NCI-H2171 treated with DMSO at 0.1 percent for 48 hours (cell line): ENCODE data around the gene FAM131A.

Experiments used
- DNase-seq: peaks from one replicate; lab custom pipeline; 2025; lab: John Stamatoyannopoulos, UW

FAM131A gene

DNA sequence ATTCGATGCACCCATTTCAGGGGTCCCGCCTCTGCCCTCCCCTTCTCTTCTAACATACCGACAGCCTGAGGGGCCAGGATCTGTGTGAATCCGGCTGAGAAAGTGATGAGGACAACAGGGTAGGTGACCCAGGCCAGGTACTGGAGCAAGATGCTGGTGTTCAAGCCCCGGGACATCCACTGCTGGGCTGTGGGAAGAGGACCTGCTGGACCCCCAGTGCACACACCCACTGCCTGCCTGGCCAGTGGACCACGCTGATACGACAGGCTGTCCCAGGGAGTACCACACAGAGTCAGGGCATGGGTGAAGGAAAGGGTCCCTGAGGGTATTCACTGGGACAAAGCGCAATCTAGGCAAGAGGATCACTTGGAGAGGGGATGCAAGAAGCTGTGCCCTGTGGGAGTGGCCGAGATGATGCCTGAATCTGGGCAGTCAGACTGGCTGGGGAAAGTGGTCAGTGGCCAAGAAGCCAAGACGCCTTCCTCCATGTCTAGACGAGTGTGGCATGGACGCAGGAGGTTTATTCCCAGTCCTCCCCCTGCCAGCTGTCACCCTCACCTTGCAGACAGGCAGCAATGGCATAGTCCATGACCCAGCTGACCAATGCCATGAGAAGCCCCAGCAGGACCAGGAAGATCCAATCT lies 20.8 kb downstream of the FAM131A start:
- no peak for DNase-seq

- no peak for DNase-seq
Observed at GRCh38 chr3:184358921-184359350, 21.5 kb downstream of the FAM131A start.

DNA sequence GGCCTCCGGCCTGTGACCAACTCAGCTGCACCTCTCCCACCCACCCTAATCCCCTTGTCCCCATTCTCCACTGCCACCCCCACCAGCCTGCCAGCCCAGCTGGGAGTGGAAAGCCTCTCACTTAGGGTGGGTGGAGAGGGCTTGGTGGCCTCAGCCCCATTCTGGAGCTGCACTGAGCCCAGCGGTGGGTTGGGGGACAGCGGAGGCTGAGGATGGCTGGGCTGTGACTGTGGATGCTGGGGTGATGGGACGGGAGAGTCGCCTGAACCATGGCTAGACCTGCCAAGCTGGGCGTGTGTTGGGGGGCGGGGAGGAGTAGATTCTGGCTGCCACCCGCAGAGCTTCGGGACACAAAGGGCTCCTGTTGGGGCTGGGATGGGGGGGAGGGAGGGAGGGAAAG lies 22.2 kb downstream of the FAM131A start:
- DNase-seq = no peak

- no peak for DNase-seq
Observed at GRCh38 chr3:184360070-184360928, 22.9 kb downstream of the FAM131A start.

- peak; percentile 46 for DNase-seq
Observed at GRCh38 chr3:184360929-184361531, 23.6 kb downstream of the FAM131A start.

DNA sequence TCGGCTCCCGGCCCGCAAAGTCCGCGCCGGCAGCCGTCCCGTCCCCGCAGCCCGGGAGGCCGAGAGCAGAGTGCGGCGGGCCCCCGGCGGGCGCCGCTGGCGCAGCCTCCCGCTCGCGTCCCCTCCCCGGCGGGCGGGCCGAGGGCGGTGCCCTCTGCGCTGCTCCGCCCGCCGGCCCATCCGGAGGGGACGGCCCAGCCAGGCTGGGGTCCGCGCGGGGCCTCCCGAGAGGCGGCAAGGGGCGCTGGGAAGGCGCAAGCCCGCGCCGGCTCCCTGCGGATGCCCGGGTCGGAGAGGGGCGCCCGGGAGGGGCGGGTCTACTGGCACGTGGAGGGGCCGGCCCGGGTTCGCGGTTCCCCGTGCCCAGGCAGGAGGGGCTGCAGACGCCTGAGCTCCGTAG lies 24.1 kb downstream of the FAM131A start, which contains the start of the genes CLCN2 and POLR2H:
CLCN2 (minus strand) TSS at position 74 of the 400 bp plus-strand sequence. CDS start 126 bp downstream, outside the sequence.
POLR2H (plus strand) TSS at position 179 of the 400 bp plus-strand sequence. CDS start 1,783 bp downstream, outside the sequence.
- DNase-seq = peak; percentile 63

- peak; percentile 73 for DNase-seq
Observed at GRCh38 chr3:184361932-184362667, 24.7 kb downstream of the FAM131A start.

DNA sequence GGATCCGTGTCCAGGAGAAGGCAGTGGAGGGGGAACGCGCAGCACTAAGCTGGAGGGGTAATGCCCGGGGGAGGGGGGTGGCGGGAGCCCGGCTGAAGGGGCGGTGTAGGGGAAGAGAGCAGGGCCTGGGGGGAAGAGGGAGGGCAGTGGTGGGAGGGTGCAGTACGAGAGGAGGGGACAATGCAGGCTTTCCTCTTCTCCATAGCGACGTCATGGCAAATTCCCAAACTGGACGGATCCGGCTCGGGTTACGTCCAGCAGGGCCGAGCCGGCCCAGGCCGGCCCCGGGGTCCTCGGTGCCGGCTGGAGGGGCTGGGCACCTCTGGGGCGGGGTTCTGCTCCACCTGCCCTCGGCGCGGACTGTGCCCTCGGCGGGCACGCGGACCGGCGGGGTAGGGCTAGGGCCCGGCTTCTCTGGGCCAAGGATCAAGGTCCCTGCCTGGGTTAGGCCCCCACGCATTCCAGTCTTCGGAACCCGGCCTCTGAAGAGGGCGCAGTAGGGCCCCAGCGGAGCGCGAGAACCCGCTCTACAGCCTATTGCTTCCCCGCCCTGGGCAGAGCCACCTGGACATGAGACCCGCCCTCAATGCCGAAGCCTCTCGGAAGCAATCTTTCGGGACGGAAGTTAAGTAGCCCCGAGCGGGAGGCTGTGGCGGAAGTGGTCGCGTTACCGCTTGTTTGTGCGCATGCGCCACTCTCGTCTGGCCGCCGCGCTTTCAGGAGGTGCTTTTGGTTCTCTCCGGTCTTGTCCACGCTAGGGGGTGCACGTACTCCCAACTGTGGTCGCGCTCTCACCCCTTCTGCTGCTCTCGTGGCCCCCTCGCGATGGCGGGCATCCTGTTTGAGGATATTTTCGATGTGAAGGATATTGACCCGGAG lies 25.5 kb downstream of the FAM131A start:
- DNase-seq = peak; percentile 98

GRCh38 chr3:184366619-184367289 lies 29.4 kb downstream of the FAM131A start:
- no peak for DNase-seq

DNA sequence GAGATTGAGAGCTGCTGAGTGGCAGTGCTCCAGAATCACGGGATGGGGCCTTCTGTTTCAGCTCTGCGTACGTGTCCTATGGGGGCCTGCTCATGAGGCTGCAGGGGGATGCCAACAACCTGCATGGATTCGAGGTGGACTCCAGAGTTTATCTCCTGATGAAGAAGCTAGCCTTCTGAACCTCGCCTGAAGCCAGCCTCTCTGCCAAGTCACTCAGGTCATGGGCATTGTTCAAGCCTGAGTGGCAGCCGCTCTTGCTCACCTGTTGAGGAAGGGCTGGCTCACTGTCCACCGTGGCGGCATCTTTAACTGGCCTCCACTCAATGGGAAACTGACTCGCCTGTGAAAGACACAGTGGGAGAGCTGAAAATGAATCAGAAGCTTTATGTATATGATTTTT lies 30.7 kb downstream of the FAM131A start:
- no peak for DNase-seq

DNA sequence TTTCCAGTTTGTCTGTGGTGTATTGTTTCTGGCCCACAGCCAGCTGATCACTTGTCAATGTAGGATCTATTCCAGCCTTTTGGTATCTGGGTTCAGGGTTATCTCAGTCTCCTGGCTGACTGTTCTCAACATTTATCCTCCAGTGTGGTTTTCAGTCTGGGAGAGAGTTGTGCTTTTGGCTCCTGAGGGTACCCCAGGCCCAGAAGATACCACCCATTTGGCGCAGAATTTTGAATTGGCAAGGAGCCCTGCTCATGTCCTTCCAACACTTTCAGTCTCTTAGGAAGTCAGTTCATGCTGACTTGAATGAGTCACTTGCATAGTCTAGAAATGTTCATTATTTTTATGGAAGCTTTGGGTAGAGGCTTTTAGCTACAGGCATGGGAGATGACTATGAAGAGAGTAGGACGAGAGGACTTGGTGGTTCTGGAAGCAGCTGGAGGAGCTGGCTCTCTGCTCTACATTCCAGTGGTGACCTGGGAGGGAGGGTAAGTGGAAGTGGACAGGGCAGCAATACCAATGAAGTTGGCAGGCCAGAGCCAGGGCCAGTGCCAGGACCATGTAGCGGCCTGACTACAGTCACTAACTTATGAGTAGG lies 31.3 kb downstream of the FAM131A start:
- DNase-seq = no peak

DNA sequence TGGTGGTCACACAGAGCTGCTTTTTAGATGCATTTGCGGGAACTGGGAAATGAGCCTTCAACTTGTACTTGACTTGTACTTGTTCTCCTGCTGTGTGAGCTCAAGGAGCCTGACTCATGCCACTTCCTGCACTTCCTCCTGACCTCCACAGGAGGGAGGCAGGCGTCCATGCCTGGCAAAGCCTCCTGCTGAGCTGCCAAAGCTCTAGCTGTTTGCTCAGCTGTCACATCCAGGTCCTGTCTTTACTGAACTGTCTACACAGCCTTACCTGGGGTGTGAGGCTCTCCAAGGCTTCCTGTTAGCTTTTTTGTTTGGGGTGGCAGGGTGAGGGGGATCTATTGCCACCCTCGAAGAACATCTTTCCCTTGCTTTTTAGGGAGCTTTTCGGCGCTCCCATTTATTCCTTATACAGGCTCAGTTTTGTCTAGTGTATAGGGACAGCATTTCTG lies 34.2 kb downstream of the FAM131A start:
- peak; percentile 83 for DNase-seq

DNA sequence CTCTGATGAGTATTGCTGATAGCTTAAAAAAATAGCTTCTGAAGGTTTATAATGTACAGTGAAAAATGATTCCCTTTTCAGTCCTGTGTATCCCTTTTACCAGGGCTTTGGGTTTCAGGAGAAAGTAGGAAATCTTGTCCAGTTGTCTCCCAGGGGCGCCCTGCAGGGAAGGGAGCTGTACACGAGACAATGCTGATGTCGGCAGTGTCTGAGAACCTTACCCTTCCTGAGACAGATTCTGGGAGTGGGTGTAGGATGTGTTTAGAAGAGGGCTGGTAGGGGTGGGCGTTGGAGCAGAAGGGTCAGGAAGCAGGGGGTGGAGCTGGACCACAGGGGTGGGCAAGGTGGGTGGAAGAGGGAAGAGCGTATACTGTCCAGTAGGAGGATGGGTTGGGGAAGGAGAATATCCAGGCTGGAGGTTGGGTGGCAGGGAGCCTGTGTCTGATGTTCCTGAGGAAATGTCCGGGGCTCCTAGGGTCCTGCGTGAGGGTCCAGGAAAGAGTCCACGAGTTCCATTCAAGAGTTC lies 35.0 kb downstream of the FAM131A start:
- no peak for DNase-seq

DNA sequence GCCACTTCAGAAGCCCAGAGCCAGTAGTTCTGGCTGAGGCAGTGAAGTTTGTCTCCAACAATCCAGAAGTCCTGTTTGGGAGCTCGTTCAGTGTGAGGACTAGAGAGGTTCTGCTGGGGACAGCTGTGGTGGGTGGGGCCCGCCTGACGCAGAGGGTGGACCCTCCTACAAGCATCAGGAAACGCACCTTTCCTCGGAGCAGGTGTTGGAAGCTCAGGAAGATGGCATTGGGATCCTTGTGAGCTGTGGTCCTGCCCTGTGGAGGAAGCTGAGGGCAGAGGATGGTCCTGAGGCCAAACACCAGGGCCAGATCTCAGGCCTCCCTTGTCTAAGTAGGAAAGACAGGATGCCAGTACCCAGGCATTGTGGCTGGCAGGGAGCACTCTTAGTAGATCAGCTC lies 35.5 kb downstream of the FAM131A start:
- no peak for DNase-seq

- no peak for DNase-seq
Observed at GRCh38 chr3:184373422-184373821, 36.0 kb downstream of the FAM131A start.

DNA sequence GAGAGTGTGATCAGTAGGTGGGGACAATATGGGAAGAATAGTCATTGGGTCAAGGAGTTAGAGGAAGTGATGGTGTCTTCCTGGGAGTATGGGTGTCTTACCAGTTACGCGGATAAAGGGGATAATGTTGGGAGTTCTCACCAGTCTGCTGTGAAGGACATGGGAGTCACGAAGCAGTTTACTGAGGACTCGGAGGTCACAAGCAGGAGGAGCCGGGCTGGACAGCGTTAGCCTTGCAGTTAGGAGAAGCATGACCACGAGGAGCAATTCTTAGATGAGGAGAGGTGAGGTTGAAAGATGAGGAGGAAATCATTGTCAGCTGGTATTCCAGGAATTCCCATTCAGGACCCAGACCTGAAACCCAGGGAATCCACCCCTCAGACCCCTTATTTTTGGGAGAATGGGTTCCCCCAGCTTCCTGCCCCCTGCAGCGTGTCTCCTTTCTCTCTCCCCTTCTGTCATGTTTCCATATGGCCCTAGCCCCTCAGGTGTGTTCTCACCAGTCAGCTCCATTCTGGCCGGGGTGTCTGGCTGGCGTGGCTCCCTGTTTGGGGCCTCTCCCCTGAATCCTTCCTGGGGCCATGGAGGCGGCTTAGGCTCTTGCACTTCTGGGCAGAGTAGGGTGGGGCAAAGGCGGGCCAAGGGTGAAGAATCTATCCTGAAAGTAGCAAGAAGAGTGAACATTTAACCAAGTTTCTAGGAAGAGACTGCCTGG lies 38.5 kb downstream of the FAM131A start:
- no peak for DNase-seq

DNA sequence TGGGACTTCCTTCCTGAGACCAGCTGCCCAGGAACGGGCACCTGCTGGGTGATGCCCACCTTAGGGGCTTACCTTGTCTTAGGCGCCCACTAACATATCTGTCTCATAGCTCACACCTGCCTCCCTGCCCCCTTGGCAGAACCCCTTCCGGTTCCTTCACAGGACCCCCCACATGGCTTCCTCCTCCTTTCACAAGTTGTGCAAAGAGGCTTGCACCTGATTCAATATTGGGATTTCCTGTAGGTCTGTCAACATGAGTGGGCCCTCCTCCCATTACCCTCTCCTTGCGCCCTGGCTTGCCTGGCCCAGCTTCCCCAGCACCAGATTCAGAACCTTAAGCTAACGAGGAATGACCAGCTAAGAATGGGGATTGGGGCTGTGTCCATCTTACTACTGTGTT lies 40.0 kb downstream of the FAM131A start:
- DNase-seq = no peak

GRCh38 chr3:184377882-184378445 lies 40.6 kb downstream of the FAM131A start, which contains the start of gene THPO:
TSS of gene THPO (minus strand) at chr3:184378207. CDS start at chr3:184376259, 1,948 bp downstream.
- DNase-seq = no peak
